GM12878 (cell line): ENCODE measurements around the gene LMX1A. TPM values are rescaled to one million over a fixed set of nuclear protein-coding genes. Genes with fewer than 3 reads are reported as not detected.

Experiments used
- ATAC-seq: fragments of 200-7000 bp; cut with Tn5 transposase; 3 replicates; pipeline ENCODE4 v1.9.1; 2020; ENCODE audit warnings: mild to moderate bottlenecking, moderate library complexity
- BruUV-seq: library from RNA; stranded (reverse); fragments of 400-500 nt; replicated peaks from 2 replicates; lab custom pipeline; 2021; lab: Mats Ljungman, UMichigan
- CTCF ChIA-PET: fragments of 300-600 bp; sonication (Branson Sonifier 250); formaldehyde crosslinking; extraction: SDS; loops from one replicate; lab custom pipeline; 2021; ENCODE audit warnings: inconsistent platforms; lab: Yijun Ruan, JAX
- POLR2A ChIA-PET: fragments of 350-600 bp; formaldehyde crosslinking; extraction: SDS; loops from one replicate; lab custom pipeline; 2021; ENCODE audit warnings: inconsistent platforms; lab: Charles Lee
- RAD21 ChIA-PET: fragments of 300-600 bp; sonication (Branson Sonifier 250); formaldehyde crosslinking; loops from one replicate; lab custom pipeline; 2023; ENCODE audit warnings: antibody characterized with exemption; ENCODE audit not compliant: unreplicated experiment; lab: Charles Lee
- SMC1A ChIA-PET: fragments of 300-600 bp; sonication (Branson Sonifier 250); formaldehyde crosslinking; loops from one replicate; lab custom pipeline; 2023; ENCODE audit not compliant: unreplicated experiment, uncharacterized antibody; lab: Charles Lee
- DNase-seq: peaks from one replicate; pipeline ENCODE4 v3.0.0-alpha.2; 2011; ENCODE audit warnings: low read depth, low spot score
- FAIRE-seq: peaks from 3 replicates; lab custom pipeline; 2011; peaks lifted over from hg19 to GRCh38; lab: Jason Lieb, UNC
- H2AFZ ChIP-seq: 2 replicates; pipeline ENCODE4 v1.6.0; 2011; ENCODE audit warnings: low read depth, low read length, control low read depth; ENCODE audit not compliant: control insufficient read depth
- H3K27ac ChIP-seq: 2 replicates; pipeline ENCODE4 v1.5.1; 2011; ENCODE audit warnings: control low read depth; ENCODE audit not compliant: control insufficient read depth, insufficient read depth
- H3K27me3 ChIP-seq, 2 experiments: replicated peaks in 1 of 2; 2 replicates each; pipeline versions ENCODE4 v1.6.0 to v1.6.1; 2011; ENCODE audit warnings: low read length in 1 of 2; ENCODE audit not compliant: control insufficient read depth in 2 of 2, insufficient read depth in 2 of 2
- H3K36me3 ChIP-seq, 2 experiments: 2 replicates each; pipeline ENCODE4 v1.5.1; 2011; ENCODE audit warnings: low read length in 1 of 2; ENCODE audit not compliant: control insufficient read depth in 2 of 2, insufficient read depth in 2 of 2
- H3K4me1 ChIP-seq: 2 replicates; pipeline ENCODE4 v1.6.1; 2011; ENCODE audit warnings: mild to moderate bottlenecking, low read length, moderate library complexity, mixed read lengths; ENCODE audit not compliant: control insufficient read depth, insufficient read depth
- H3K4me2 ChIP-seq: 2 replicates; pipeline ENCODE4 v1.6.0; 2011; ENCODE audit warnings: control low read depth; ENCODE audit not compliant: control insufficient read depth, insufficient read depth
- H3K4me3 ChIP-seq: fragments of 200-600 bp; sonication (generic); 2 replicates; pipeline ENCODE4 v1.5.1; 2016
- H3K79me2 ChIP-seq: 2 replicates; pipeline ENCODE4 v1.6.0; 2011; ENCODE audit warnings: low read length; ENCODE audit not compliant: control insufficient read depth, insufficient read depth
- H3K9ac ChIP-seq: 2 replicates; pipeline ENCODE4 v1.8.0; 2011; ENCODE audit warnings: low read length, control low read depth, mixed read lengths; ENCODE audit not compliant: control insufficient read depth, insufficient read depth
- H3K9me3 ChIP-seq: replicated peaks from 3 replicates; pipeline ENCODE4 v1.5.1; 2011; ENCODE audit warnings: mild to moderate bottlenecking, low read length; ENCODE audit not compliant: control insufficient read depth, insufficient read depth
- H4K20me1 ChIP-seq: 2 replicates; pipeline ENCODE4 v1.6.0; 2011; ENCODE audit not compliant: control insufficient read depth, insufficient read depth
- BRCA1 ChIP-seq: IDR thresholded peaks from 2 replicates; pipeline ENCODE4 v1.6.1; 2011; ENCODE audit warnings: low read depth, low read length, improper control_type of control experiment
- CBFB ChIP-seq: IDR thresholded peaks from 2 replicates; pipeline ENCODE4 v1.6.1; 2016; ENCODE audit warnings: antibody characterized with exemption, low read depth
- FOXM1 ChIP-seq: IDR thresholded peaks from 2 replicates; pipeline ENCODE4 v1.6.1; 2012; ENCODE audit warnings: low read depth, mild to moderate bottlenecking, inconsistent platforms, low read length, moderate library complexity
- GABPA ChIP-seq: IDR thresholded peaks from 2 replicates; pipeline ENCODE4 v1.6.1; 2014; ENCODE audit warnings: antibody characterized with exemption, low read depth, mild to moderate bottlenecking, inconsistent platforms
- IRF3 ChIP-seq: fragments of 450-650 bp; IDR thresholded peaks from 2 replicates; pipeline ENCODE4 v1.6.1; 2014; ENCODE audit warnings: mild to moderate bottlenecking
- KDM1A ChIP-seq: fragments of 200-600 bp; sonication (generic); IDR thresholded peaks from 2 replicates; pipeline ENCODE4 v1.6.1; 2016; ENCODE audit warnings: borderline replicate concordance
- PAX8 ChIP-seq: fragments of 450-650 bp; IDR thresholded peaks from 2 replicates; pipeline ENCODE4 v1.6.1; 2017; ENCODE audit warnings: mild to moderate bottlenecking, moderate library complexity
- PBX3 ChIP-seq: IDR thresholded peaks from 2 replicates; pipeline ENCODE4 v1.6.1; 2011; ENCODE audit warnings: mild to moderate bottlenecking, low read depth, low read length, moderate library complexity; ENCODE audit not compliant: insufficient replicate concordance
- POLR2A ChIP-seq: IDR thresholded peaks from 2 replicates; pipeline ENCODE4 v1.6.1; 2011; ENCODE audit warnings: low read depth, mild to moderate bottlenecking, low read length
- RELA ChIP-seq: fragments of 450-650 bp; IDR thresholded peaks from 2 replicates; pipeline ENCODE4 v1.8.0; 2014; ENCODE audit warnings: borderline replicate concordance; ENCODE audit not compliant: partially characterized antibody
- RFX5 ChIP-seq: IDR thresholded peaks from 2 replicates; pipeline ENCODE4 v1.6.1; 2011; ENCODE audit warnings: low read depth, low read length, improper control_type of control experiment
- TBL1XR1 ChIP-seq: IDR thresholded peaks from 2 replicates; pipeline ENCODE4 v1.6.1; 2012; ENCODE audit warnings: low read depth, low read length, improper control_type of control experiment
- TCF3 ChIP-seq: IDR thresholded peaks from 2 replicates; pipeline ENCODE4 v1.6.1; 2012; ENCODE audit warnings: low read depth, mild to moderate bottlenecking, low read length, borderline replicate concordance; ENCODE audit not compliant: insufficient read depth
- USF2 ChIP-seq: IDR thresholded peaks from 2 replicates; pipeline ENCODE4 v1.6.1; 2011; ENCODE audit warnings: low read depth, low read length, improper control_type of control experiment, borderline replicate concordance
- ZBTB4 ChIP-seq: fragments of 450-650 bp; formaldehyde crosslinking; IDR thresholded peaks from 2 replicates; pipeline ENCODE4 v1.4.0; 2022; ENCODE audit warnings: mild to moderate bottlenecking, moderate library complexity
- ZNF274 ChIP-seq: IDR thresholded peaks from one replicate; pipeline ENCODE4 v1.8.0; 2011; ENCODE audit not compliant: insufficient read length, insufficient read depth
- WGBS: methylation state at CpG from one replicate; pipeline ENCODE4 v1.1.6; 2016; ENCODE audit warnings: low lambda C conversion rate; ENCODE audit not compliant: insufficient replicate concordance, insufficient coverage; ENCODE audit errors: missing lambda C conversion rate; 5-methylcytosine and 5-hydroxymethylcytosine counted together
- in situ Hi-C: fragments of 300-500 bp; cut with MboI; formaldehyde crosslinking; loops from 9 replicates; pipeline ENCODE4 v1.14.3; 2018; ENCODE audit warnings: mixed read lengths
- intact Hi-C: fragments of 100-400 bp; cut with micrococcal nuclease; formaldehyde crosslinking; loops from one replicate; pipeline ENCODE4 v1.14.2; 2022; ENCODE audit not compliant: unreplicated experiment
- polyA plus RNA-seq, 11 experiments: library from polyadenylated mRNA; depleted of rRNA in 4 of 11; unstranded in 6 of 11; stranded (reverse) in 5 of 11; fragments of >200 nt; fragmentation: Nextera tagmentation in 4 of 11; fragmentation: Illumina TruSeq in 1 of 11; extraction: Ambion mirVana in 4 of 11; extraction: Trizol in 1 of 11; gene quantifications; 1 replicate in 1 of 11; 2 replicates in 10 of 11; pipeline versions ENCODE4 v1.2.1 to v1.2.3, GENCODE V29; 2011 to 2016; ENCODE audit warnings: inconsistent platforms in 2 of 11, missing spikeins in 2 of 11, low read depth in 1 of 11
- total RNA-seq, 4 experiments: library from RNA; depleted of rRNA in 3 of 4; stranded (reverse); fragments of >200 nt in 3 of 4; fragmentation: Illumina TruSeq in 1 of 4; extraction: Trizol in 1 of 4; gene quantifications; 2 replicates each; pipeline versions ENCODE4 v1.2.1 to v1.2.3, GENCODE V29; 2013 to 2021

The LMX1A gene
- total and polyA plus RNA-seq, 10 of the 15 experiments (the other 5 are each of a cell fraction or from before 2014, with no cell fraction given), result not detected

GRCh38 chr1:165228111-165228655 is 128.3 kb downstream of the LMX1A start:
- H3K27me3 ChIP-seq, result no peaks in the 10 kb centered on the region; a peak in 1 of 4 replicates
- H3K79me2 ChIP-seq, result no peaks in the 10 kb centered on the region
- ATAC-seq (no peak), DNase-seq (no peak), FAIRE-seq (no peak)
- H4K20me1 ChIP-seq, result no peaks in the 10 kb centered on the region
- no peaks in the 10 kb centered on the region for H3K36me3 ChIP-seq
- RAD21 ChIA-PET, result no interaction called here
- H3K4me3 ChIP-seq, result no peak overlapping the region
- in situ Hi-C loops, result no loop called here
- no peak overlapping the region for H3K9ac ChIP-seq
- no peaks in the 10 kb centered on the region for H3K4me1 ChIP-seq
- POLR2A ChIA-PET, result no interaction called here
- TF ChIP-seq IRF3, result no peak
- TF ChIP-seq FOXM1, result no peak
- TF ChIP-seq TBL1XR1, result no peak
- TF ChIP-seq RELA, result no peak
- no peak for TF ChIP-seq POLR2A
- no peak for TF ChIP-seq GABPA
- no peak for TF ChIP-seq PAX8
- no peak for TF ChIP-seq PBX3
- no peak for TF ChIP-seq RFX5
- no peak for TF ChIP-seq ZBTB4 (CRISPR knock-in tag)
- TF ChIP-seq TCF3, result no peak
- no peak for TF ChIP-seq USF2
- no peak for TF ChIP-seq KDM1A
- TF ChIP-seq BRCA1, result no peak
- TF ChIP-seq CBFB, result no peak
- no peak for TF ChIP-seq ZNF274
- H3K9me3 ChIP-seq, result no peaks in the 10 kb centered on the region
- no TSS peak for BruUV-seq
- no peak overlapping the region for H3K27ac ChIP-seq
- intact Hi-C loops, result no loop called here
- CTCF ChIA-PET, result interaction anchor here (0.9 kb wide), 1 partner anchor 30 kb away, joined by 3 read pairs; no protein-coding TSS in a partner anchor
- no peak overlapping the region for H3K4me2 ChIP-seq
- WGBS, result 3% methylated on average over 2 of the region's 2 CpGs
- no peak overlapping the region for H2AFZ ChIP-seq
- SMC1A ChIA-PET, result no interaction called here
